Ishikawa (cell line): Measurements from ENCODE around the gene GALNT5.

ENCODE experiments used
- CEBPB ChIP-seq: IDR thresholded peaks from 2 replicates; pipeline ENCODE4 v1.6.1; 2012
- CREB1 ChIP-seq: IDR thresholded peaks from 2 replicates; pipeline ENCODE4 v1.6.1; 2012; ENCODE audit warnings: low read depth
- EGR1 ChIP-seq: IDR thresholded peaks from 2 replicates; pipeline ENCODE4 v1.6.1; 2012
- EP300 ChIP-seq: IDR thresholded peaks from 2 replicates; pipeline ENCODE4 v1.6.1; 2012; ENCODE audit warnings: borderline replicate concordance
- FOXM1 ChIP-seq: IDR thresholded peaks from 2 replicates; pipeline ENCODE4 v1.6.1; 2012; ENCODE audit warnings: low read depth, borderline replicate concordance
- NFIC ChIP-seq: IDR thresholded peaks from 2 replicates; pipeline ENCODE4 v1.6.1; 2012
- RAD21 ChIP-seq: IDR thresholded peaks from 2 replicates; pipeline ENCODE4 v1.6.1; 2012; ENCODE audit warnings: low read depth
- TAF1 ChIP-seq: IDR thresholded peaks from 2 replicates; pipeline ENCODE4 v1.6.1; 2012; ENCODE audit warnings: low read depth, mild to moderate bottlenecking
- TCF12 ChIP-seq: IDR thresholded peaks from 2 replicates; pipeline ENCODE4 v1.6.1; 2012; ENCODE audit warnings: low read depth
- TEAD4 ChIP-seq: IDR thresholded peaks from 2 replicates; pipeline ENCODE4 v1.6.1; 2012
- YY1 ChIP-seq: IDR thresholded peaks from 2 replicates; pipeline ENCODE4 v1.6.1; 2012; ENCODE audit warnings: low read depth
- ZBTB7A ChIP-seq: IDR thresholded peaks from 2 replicates; pipeline ENCODE4 v1.6.1; 2012; ENCODE audit warnings: low read depth
- TF ChIP-seq, protein P1 (sequence below): IDR thresholded peaks from 2 replicates; pipeline ENCODE4 v1.6.1; 2012
- TF ChIP-seq, protein P2 (sequence below): IDR thresholded peaks from 2 replicates; pipeline ENCODE4 v1.6.1; 2012; ENCODE audit warnings: low read depth, mild to moderate bottlenecking
- TF ChIP-seq, protein P3 (sequence below): IDR thresholded peaks from 2 replicates; pipeline ENCODE4 v1.6.1; 2012

GALNT5 gene

DNA sequence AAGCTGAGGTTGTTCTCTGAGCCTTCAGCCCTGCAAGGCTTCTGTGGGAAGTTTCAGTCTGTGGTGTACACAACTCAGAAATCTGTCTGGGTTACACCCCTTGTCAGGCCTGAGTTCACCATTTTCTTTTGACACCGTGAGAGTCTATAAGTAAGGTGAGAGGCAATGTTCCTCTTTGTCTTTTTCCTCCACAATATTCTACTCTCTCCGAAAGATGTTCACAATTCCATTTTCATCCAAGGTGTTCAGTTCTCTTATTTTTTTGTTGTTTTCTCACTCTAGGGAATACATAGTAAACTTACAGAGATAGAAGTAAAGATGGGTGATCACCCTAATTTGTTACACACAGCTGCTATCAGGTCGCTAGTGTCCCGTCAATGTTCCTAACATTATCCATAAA, 64.9 kb downstream of the GALNT5 start:
- TF ChIP-seq, protein P1, sequence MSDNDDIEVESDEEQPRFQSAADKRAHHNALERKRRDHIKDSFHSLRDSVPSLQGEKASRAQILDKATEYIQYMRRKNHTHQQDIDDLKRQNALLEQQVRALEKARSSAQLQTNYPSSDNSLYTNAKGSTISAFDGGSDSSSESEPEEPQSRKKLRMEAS, result no peak
- no peak for TF ChIP-seq TAF1
- TF ChIP-seq EP300, result no peak
- TF ChIP-seq, protein P2, sequence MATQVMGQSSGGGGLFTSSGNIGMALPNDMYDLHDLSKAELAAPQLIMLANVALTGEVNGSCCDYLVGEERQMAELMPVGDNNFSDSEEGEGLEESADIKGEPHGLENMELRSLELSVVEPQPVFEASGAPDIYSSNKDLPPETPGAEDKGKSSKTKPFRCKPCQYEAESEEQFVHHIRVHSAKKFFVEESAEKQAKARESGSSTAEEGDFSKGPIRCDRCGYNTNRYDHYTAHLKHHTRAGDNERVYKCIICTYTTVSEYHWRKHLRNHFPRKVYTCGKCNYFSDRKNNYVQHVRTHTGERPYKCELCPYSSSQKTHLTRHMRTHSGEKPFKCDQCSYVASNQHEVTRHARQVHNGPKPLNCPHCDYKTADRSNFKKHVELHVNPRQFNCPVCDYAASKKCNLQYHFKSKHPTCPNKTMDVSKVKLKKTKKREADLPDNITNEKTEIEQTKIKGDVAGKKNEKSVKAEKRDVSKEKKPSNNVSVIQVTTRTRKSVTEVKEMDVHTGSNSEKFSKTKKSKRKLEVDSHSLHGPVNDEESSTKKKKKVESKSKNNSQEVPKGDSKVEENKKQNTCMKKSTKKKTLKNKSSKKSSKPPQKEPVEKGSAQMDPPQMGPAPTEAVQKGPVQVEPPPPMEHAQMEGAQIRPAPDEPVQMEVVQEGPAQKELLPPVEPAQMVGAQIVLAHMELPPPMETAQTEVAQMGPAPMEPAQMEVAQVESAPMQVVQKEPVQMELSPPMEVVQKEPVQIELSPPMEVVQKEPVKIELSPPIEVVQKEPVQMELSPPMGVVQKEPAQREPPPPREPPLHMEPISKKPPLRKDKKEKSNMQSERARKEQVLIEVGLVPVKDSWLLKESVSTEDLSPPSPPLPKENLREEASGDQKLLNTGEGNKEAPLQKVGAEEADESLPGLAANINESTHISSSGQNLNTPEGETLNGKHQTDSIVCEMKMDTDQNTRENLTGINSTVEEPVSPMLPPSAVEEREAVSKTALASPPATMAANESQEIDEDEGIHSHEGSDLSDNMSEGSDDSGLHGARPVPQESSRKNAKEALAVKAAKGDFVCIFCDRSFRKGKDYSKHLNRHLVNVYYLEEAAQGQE, result no peak
- no peak for TF ChIP-seq CEBPB
- no peak for TF ChIP-seq FOXM1
- TF ChIP-seq CREB1, result no peak
- no peak for TF ChIP-seq YY1
- TF ChIP-seq, protein P3, sequence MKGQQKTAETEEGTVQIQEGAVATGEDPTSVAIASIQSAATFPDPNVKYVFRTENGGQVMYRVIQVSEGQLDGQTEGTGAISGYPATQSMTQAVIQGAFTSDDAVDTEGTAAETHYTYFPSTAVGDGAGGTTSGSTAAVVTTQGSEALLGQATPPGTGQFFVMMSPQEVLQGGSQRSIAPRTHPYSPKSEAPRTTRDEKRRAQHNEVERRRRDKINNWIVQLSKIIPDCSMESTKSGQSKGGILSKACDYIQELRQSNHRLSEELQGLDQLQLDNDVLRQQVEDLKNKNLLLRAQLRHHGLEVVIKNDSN, result no peak
- no peak for TF ChIP-seq NFIC
- TF ChIP-seq ZBTB7A, result no peak

DNA sequence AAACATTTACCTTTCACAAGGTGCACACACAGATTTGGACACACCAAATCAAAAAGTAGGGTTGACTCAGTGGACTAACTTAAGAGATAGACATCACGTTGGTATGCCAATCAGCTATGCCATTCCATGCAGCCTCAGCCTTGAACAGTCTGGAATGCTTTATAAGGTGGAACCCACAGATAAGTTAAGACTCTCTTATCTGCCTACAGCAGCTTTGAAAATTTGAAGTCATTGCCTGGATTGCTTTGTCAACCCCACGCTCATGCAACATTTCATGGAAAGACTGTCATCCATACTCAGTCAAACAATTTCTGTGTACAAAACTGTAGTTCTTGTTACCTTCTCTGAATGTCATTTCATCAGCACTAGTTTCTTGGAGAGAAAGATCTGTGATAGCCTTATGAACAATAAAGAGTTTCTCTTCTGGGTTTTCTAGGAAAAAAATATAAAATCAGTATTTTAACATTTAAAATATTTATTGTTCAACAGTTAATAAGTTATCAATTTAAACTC, 66.9 kb downstream of the GALNT5 start:
- TF ChIP-seq, protein P1, result no peak
- no peak for TF ChIP-seq CREB1
- TF ChIP-seq EGR1, result no peak
- TF ChIP-seq, protein P3, result no peak
- TF ChIP-seq TAF1, result no peak
- no peak for TF ChIP-seq FOXM1
- no peak for TF ChIP-seq EP300
- no peak for TF ChIP-seq RAD21
- no peak for TF ChIP-seq YY1
- TF ChIP-seq NFIC, result no peak
- no peak for TF ChIP-seq CEBPB
- TF ChIP-seq, protein P2, result no peak
- no peak for TF ChIP-seq TEAD4
- no peak for TF ChIP-seq ZBTB7A
- no peak for TF ChIP-seq TCF12

DNA sequence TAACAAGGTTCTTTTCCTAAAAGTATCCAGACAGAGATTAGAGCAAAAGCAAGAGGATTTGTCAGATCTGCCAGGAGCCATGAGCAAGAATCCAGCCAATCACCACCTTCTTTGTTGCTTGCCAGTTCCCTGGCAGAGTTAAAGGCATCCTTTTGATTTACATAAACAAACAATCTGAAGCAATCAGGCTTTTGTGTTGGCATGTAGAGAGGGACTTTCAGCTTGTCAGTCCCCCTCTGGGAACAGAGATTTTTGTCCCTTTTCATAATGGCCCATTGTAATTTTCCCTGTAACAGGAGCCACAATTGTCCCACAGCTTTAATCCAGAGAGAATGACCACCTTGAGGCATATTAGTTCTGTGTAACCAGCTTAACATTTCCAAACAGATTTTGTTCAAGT, 68.3 kb downstream of the GALNT5 start, which contains the start of gene ERMN:
TSS of gene ERMN (minus strand) at position 39 of the 400 bp plus-strand sequence. CDS start 182 bp downstream, outside the sequence.
- TF ChIP-seq TCF12, result no peak
- TF ChIP-seq FOXM1, result no peak
- TF ChIP-seq, protein P1, result no peak
- no peak for TF ChIP-seq YY1
- TF ChIP-seq TEAD4, result no peak
- no peak for TF ChIP-seq TAF1
- TF ChIP-seq EGR1, result no peak
- TF ChIP-seq, protein P3, result no peak
- TF ChIP-seq ZBTB7A, result no peak
- TF ChIP-seq EP300, result no peak
- TF ChIP-seq CREB1, result no peak
- TF ChIP-seq, protein P2, result no peak
- no peak for TF ChIP-seq NFIC

DNA sequence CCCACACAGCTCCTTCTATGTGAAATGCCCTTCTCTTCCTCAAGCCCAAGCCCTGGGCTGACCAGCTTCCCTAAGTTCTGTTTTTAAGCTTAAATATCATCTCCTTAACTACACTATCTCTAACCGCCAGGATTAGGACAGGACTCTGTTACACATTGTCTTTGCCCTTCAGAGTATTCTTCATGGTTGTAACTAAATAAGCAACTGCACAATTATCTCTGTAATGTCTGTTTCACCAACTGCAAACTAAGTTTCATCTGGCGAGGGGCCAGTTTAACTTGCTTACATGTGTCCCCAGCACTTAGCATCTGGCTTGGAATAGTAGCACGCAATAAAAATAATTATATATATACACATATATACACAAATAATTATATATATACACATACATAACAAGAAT, 69.2 kb downstream of the GALNT5 start:
- TF ChIP-seq RAD21 (no peak), ZBTB7A (no peak), EGR1 (no peak), NFIC (no peak), CEBPB (no peak), EP300 (no peak), TAF1 (no peak), TCF12 (no peak), FOXM1 (no peak), CREB1 (no peak), YY1 (no peak), TEAD4 (no peak)
- TF ChIP-seq, protein P3, result no peak
- TF ChIP-seq, protein P1, result no peak
- TF ChIP-seq, protein P2, result no peak
